Measurements from ENCODE around the gene ETS2.

ETS2 gene

GRCh38 chr21:38810826-38811164 lies 5.1 kb downstream of the ETS2 start:
- H3K27me3 ChIP-seq (ENCODE audit: low read length): no peaks in the 10 kb centered on the region
- H3K4me2 ChIP-seq (ENCODE audit: low read depth, low read length, poor library complexity, severe bottlenecking): no peak overlapping the region
- no peaks in the 10 kb centered on the region for H3K9me2 ChIP-seq (replicated peaks; ENCODE audit: insufficient read depth, low read length)
- peaks cover 3% of the 10 kb centered on the region; the same call in 1 of the 2 replicates for H3K36me3 ChIP-seq (ENCODE audit: low read length)
- TF ChIP-seq EZH2phosphoT487 (conservative IDR thresholded peaks at IDR 0.05; ENCODE audit: low read length): no peak
- TF ChIP-seq CTCF (IDR thresholded peaks at IDR 0.05; ENCODE audit: insufficient read depth, low read length, poor library complexity, severe bottlenecking): no peak
- H3K27ac ChIP-seq (ENCODE audit: low read depth, low read length): no peak overlapping the region
- H3F3A ChIP-seq (ENCODE audit: insufficient read depth): peaks cover 9% of the 10 kb centered on the region; the same call in 1 of the 2 replicates
- H4K20me1 ChIP-seq (ENCODE audit: low read depth, low read length): peaks cover 3% of the 10 kb centered on the region; the same call in 1 of the 2 replicates
- H3K4me3 ChIP-seq (ENCODE audit: insufficient read depth, low read length, poor library complexity, severe bottlenecking): no peak overlapping the region
- H3K79me2 ChIP-seq (ENCODE audit: insufficient read depth, low read length): peaks cover 33% of the 10 kb centered on the region
- no peak overlapping the region for H3K9ac ChIP-seq (ENCODE audit: low read length)
- no peaks in the 10 kb centered on the region for H3K9me3 ChIP-seq (ENCODE audit: insufficient read depth, low read length)
- H2AFZ ChIP-seq (ENCODE audit: low read depth, low read length, severe bottlenecking): no peak overlapping the region

- Histone ChIP-seq H3K9me3 (ENCODE audit: insufficient read depth, low read length) (no peaks in the 10 kb centered on the region), H3K4me3 (ENCODE audit: insufficient read depth, low read length, poor library complexity, severe bottlenecking) (no peak overlapping the region), H3K27ac (ENCODE audit: low read depth, low read length) (no peak overlapping the region), H3K9ac (ENCODE audit: low read length) (no peak overlapping the region), H2AFZ (ENCODE audit: low read depth, low read length, severe bottlenecking) (no peak overlapping the region), H3K9me2 (replicated peaks; ENCODE audit: insufficient read depth, low read length) (no peaks in the 10 kb centered on the region), H3K4me2 (ENCODE audit: low read depth, low read length, poor library complexity, severe bottlenecking) (no peak overlapping the region), H3K27me3 (ENCODE audit: low read length) (no peaks in the 10 kb centered on the region), H3K36me3 (ENCODE audit: low read length) (peaks cover 3% of the 10 kb centered on the region; the same call in 1 of the 2 replicates), H3F3A (ENCODE audit: insufficient read depth) (peaks cover 9% of the 10 kb centered on the region; the same call in 1 of the 2 replicates), H3K79me2 (ENCODE audit: insufficient read depth, low read length) (peaks cover 32% of the 10 kb centered on the region), H4K20me1 (ENCODE audit: low read depth, low read length) (peaks cover 3% of the 10 kb centered on the region; the same call in 1 of the 2 replicates)
- TF ChIP-seq CTCF (IDR thresholded peaks at IDR 0.05; ENCODE audit: insufficient read depth, low read length, poor library complexity, severe bottlenecking) (no peak), EZH2phosphoT487 (conservative IDR thresholded peaks at IDR 0.05; ENCODE audit: low read length) (no peak)
Measured at GRCh38 chr21:38811257-38811656, 5.5 kb downstream of the ETS2 start.

- Histone ChIP-seq H3K4me2 (ENCODE audit: low read depth, low read length, poor library complexity, severe bottlenecking) (no peak overlapping the region), H3K36me3 (ENCODE audit: low read length) (peaks cover 5% of the 10 kb centered on the region; the same call in 1 of the 2 replicates), H3K4me3 (ENCODE audit: insufficient read depth, low read length, poor library complexity, severe bottlenecking) (no peak overlapping the region), H4K20me1 (ENCODE audit: low read depth, low read length) (no peaks in the 10 kb centered on the region; the same call in 1 of the 2 replicates), H3F3A (ENCODE audit: insufficient read depth) (no peaks in the 10 kb centered on the region), H3K9ac (ENCODE audit: low read length) (no peak overlapping the region), H3K27ac (ENCODE audit: low read depth, low read length) (no peak overlapping the region), H3K27me3 (ENCODE audit: low read length) (no peaks in the 10 kb centered on the region), H3K79me2 (ENCODE audit: insufficient read depth, low read length) (peaks cover 13% of the 10 kb centered on the region), H3K9me3 (ENCODE audit: insufficient read depth, low read length) (no peaks in the 10 kb centered on the region), H2AFZ (ENCODE audit: low read depth, low read length, severe bottlenecking) (no peak overlapping the region), H3K9me2 (replicated peaks; ENCODE audit: insufficient read depth, low read length) (no peaks in the 10 kb centered on the region)
- TF ChIP-seq CTCF (IDR thresholded peaks at IDR 0.05; ENCODE audit: insufficient read depth, low read length, poor library complexity, severe bottlenecking): no peak
- TF ChIP-seq EZH2phosphoT487 (conservative IDR thresholded peaks at IDR 0.05; ENCODE audit: low read length): no peak
Measured at GRCh38 chr21:38813143-38813542, 7.4 kb downstream of the ETS2 start.
